ENCODE results near the gene NAIP.
"Not testable (repeated sequence)": the region's sequence is repeated elsewhere in the genome, so short reads cannot be mapped to it uniquely, and the experiment has no call there.

Gene NAIP, protein sequence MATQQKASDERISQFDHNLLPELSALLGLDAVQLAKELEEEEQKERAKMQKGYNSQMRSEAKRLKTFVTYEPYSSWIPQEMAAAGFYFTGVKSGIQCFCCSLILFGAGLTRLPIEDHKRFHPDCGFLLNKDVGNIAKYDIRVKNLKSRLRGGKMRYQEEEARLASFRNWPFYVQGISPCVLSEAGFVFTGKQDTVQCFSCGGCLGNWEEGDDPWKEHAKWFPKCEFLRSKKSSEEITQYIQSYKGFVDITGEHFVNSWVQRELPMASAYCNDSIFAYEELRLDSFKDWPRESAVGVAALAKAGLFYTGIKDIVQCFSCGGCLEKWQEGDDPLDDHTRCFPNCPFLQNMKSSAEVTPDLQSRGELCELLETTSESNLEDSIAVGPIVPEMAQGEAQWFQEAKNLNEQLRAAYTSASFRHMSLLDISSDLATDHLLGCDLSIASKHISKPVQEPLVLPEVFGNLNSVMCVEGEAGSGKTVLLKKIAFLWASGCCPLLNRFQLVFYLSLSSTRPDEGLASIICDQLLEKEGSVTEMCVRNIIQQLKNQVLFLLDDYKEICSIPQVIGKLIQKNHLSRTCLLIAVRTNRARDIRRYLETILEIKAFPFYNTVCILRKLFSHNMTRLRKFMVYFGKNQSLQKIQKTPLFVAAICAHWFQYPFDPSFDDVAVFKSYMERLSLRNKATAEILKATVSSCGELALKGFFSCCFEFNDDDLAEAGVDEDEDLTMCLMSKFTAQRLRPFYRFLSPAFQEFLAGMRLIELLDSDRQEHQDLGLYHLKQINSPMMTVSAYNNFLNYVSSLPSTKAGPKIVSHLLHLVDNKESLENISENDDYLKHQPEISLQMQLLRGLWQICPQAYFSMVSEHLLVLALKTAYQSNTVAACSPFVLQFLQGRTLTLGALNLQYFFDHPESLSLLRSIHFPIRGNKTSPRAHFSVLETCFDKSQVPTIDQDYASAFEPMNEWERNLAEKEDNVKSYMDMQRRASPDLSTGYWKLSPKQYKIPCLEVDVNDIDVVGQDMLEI (N-terminal part only)

DNA sequence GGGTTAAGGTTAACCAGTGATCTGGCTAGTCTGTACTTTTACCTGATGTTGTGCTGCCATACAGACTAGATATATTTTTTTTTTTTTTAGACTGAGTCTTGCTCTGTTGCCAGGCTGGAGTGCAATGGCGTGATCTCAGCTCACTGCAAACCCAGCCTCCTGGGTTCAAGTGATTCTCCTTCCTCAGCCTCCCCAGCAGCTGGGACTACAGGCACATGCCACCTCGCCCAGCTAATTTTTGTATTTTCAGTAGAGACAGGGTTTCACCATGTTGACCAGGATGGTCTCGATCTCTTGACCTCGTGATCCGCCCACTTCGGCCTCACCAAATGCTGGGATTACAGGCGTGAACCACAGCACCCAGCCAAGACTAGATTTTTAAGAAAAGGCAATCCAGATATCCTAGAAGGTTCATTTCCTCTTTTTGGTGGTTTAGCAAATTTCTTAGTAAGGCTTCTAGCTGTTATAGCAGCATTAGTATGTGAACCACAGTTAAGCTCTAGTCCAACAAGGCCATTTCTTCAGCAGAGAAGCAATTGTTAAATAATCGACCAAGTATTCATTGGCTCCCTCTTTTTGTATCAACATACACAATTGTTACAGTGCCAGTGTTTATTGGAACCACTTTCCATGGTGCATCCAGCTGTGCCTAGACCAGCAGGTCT lies at the start of gene NAIP:
Gene NAIP, minus strand, starts transcription at position 51 of the 665 bp plus-strand sequence. CDS start 12,424 bp downstream, outside the sequence.
- not testable (repeated sequence) for DNase-seq

DNA sequence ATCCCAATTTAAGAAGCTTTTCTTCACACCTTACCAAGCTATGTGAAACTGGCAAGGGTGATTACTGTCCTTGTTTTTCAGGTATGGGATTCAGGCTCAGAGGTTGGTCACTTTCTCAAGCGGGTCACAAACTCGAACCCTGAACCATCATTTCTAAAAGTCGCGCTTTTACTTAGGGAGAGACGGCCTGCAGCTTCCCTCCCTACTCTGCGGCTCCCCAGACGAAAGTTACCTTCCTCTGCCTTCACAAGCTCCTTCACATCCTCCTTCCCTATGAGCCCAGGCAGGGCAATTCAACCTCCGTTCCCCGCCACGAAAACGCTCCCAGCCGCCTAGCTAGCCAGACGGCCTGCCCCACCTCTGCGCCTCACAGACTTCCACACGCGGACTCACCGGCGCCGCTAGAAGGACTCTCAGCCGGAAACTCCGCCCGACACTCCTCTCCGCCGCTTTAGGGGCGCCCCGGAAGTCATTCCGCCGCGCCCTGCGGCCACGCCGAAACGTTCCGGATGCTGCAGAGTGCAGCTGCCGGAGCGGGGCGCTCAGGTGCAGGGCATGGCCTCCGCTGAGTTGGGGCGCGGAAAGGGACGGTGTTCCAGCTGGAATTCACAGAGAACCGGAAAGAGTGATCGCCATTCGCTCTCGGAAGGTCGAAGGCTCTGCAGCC lies 42.3 kb upstream of the NAIP start, which contains the start of gene GTF2H2:
Gene GTF2H2, minus strand, starts transcription at position 415 of the 667 bp plus-strand sequence. CDS start 4,913 bp downstream, outside the sequence.
- DNase-seq: not testable (repeated sequence)

- not testable (repeated sequence) for DNase-seq
Observed at GRCh38 chr5:71061322-71061721, 36.2 kb upstream of the NAIP start.

GRCh38 chr5:71059426-71059825 lies 34.3 kb upstream of the NAIP start:
- not testable (repeated sequence) for DNase-seq

DNA sequence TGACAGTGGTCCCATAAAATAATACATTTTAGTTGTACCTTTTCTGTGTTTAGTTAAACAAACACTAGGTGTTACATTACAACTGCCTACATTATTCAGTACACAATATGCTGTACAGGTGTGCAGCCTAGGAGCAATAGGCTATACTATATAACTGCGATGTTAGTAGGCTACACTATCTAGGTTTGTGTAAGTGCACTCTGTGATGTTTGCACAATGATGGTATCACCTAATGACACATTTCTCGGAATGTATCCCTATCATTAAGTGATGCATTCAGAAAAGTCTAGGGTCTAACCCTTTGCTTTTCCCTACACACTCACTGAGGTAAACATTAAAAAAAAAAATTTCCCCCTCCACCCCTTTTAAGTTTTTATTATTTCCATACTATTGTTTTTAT lies 19.7 kb upstream of the NAIP start:
- not testable (repeated sequence) for DNase-seq

GRCh38 chr5:71044128-71044527 lies 19.0 kb upstream of the NAIP start:
- not testable (repeated sequence) for DNase-seq

GRCh38 chr5:71031046-71031776 lies 6.1 kb upstream of the NAIP start:
- not testable (repeated sequence) for DNase-seq

DNA sequence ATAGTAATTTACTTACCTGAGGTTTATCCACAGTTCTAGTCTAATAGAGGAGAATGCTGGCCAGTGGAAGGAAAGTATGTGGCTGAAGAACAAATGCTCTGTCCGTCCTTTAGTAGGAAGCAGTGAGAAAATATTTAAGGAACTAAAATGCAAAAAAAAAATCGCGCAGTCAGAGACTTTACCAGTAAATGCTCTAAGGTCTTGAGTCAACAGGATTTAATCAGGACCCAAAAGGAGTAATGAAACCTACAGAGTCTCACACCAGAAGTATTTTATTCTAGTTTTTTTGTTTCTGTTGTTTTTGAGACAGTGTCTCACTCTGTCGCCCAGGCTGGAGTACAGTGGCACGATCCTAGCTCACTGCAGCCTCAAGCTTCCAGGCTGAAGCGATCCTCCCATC lies 4.5 kb downstream of the NAIP start:
- not testable (repeated sequence) for DNase-seq

DNA sequence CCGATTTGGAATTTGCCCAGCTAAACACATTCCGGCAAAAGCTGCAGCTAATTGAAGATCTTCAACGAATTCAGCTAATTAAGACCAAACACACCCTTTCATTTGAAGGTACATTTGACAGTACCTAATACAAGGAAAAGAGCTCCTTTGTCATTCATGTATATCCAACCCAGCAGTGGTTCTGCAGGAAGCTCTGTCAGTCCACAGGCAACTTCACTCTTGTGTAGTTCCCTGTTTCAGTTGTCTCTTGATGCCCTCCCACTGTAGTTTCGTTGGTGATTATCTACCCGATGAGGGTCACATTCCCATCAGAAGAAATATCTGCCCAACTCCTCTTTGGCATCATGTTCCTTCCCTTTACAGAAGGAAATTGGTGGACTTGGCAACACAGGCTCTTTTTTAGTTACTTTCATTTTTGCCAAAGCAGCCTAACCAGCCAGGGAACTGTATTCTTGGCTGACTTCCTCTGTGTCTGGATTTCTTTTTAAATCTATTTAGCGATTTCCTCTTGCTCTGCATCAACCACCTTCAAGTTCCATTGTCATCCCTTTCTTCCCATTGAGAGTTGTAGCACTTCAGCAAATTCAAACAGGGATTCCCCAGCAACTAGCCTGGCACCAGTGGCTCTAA lies 6.6 kb downstream of the NAIP start:
- DNase-seq: not testable (repeated sequence)

GRCh38 chr5:71014176-71014575 lies 11.0 kb downstream of the NAIP start:
- DNase-seq: no peak

GRCh38 chr5:71013575-71013974 lies 11.6 kb downstream of the NAIP start:
- no peak for DNase-seq

DNA sequence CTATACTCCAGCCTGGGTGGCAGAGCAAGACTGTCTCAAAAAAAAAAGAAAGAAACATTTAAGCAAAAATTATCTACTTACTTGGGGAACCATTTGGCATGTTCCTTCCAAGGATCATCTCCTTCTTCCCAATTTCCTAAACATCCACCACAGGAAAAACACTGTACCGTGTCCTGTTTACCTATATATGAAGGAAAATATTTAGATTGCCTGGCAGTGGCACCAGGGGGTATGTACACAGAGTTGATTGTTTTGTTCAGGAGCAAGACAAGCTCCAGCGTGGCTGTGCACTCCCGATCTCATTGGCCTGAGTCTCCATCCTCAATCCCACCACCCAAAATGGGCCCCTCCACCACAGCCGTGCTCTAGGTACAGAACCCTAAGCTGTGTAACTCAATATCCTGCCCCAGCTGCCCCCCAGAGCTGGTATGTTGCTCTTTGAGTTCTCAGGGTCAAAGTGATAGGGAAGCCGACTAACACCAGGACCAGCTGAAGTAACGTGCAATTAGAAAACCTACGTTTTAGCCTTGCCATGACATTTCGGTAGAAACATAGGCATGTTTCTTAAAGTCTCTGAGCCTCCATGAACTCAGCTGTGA lies 13.8 kb downstream of the NAIP start:
- no peak for DNase-seq

DNA sequence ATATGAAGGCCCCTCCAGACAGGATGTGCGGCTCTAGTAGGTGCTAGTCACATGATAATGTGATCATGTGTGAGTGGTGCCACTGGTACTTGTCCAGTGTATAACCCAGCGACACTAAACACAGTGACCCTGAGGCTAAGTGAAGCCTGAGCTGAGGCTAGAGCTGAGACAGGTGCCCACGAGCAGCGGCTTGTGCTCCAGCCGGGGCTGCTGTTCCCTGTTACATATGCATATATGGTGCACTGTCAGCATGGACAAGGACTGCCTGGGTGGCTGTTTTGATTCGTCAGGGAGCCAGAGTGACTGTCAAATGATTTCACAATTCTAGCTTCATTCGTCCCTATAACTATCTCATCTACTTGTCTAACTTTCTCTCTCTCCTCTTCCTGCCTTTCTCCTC lies 18.2 kb downstream of the NAIP start:
- DNase-seq: not testable (repeated sequence)

DNA sequence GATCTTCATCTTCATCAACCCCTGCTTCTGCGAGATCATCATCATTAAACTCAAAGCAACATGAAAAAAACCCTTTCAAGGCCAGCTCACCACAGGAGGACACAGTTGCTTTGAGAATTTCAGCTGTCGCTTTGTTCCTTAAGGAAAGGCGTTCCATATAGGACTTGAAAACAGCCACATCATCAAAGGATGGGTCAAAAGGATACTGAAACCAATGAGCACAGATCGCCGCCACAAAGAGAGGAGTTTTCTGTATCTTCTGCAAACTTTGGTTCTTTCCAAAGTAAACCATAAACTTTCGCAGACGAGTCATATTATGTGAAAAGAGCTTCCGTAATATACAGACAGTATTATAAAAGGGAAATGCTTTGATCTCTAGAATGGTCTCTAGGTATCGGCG lies 40.3 kb downstream of the NAIP start:
- not testable (repeated sequence) for DNase-seq

GRCh38 chr5:70967220-70967619 lies 57.9 kb downstream of the NAIP start:
- not testable (repeated sequence) for DNase-seq

- DNase-seq: not testable (repeated sequence)
Observed at GRCh38 chr5:70964531-70964930, 60.6 kb downstream of the NAIP start.

DNA sequence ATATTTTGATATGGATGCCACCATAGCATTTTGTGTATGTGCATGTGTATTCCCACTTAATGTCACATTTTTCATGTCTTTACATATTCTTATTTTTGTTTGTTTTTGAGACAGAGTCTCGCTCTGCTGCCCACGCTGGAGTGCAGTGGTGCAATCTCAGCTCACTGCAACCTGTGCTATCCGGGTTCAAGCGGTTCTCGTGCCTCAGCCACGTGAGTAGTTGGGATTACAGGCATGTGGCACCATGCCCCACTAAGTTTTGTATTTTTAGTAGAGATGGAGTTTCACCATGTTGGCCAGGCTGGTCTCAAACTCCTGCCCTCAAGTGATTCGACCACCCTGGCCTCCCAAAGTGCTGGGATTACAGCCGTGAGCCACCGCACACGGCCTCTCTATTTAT lies 72.1 kb downstream of the NAIP start:
- DNase-seq: not testable (repeated sequence)

DNA sequence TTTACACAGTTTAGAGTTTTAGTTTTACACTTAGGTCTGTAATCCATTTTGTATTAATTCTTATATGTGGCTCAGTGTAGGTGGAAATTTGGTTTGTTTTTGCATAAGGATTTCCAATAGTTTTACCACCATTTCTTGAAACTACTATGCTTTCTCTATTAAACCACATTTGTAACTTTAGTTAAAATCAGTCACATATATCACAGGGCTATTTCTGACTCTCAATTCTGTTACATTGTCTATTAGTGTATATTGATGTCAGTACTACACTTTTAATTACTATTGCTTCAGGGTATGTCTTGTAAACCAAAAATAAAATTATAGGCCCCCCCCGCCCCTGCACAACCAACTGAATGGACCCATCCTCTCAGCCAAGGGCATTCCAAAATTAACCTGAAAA lies 92.6 kb downstream of the NAIP start:
- DNase-seq: not testable (repeated sequence)

DNA sequence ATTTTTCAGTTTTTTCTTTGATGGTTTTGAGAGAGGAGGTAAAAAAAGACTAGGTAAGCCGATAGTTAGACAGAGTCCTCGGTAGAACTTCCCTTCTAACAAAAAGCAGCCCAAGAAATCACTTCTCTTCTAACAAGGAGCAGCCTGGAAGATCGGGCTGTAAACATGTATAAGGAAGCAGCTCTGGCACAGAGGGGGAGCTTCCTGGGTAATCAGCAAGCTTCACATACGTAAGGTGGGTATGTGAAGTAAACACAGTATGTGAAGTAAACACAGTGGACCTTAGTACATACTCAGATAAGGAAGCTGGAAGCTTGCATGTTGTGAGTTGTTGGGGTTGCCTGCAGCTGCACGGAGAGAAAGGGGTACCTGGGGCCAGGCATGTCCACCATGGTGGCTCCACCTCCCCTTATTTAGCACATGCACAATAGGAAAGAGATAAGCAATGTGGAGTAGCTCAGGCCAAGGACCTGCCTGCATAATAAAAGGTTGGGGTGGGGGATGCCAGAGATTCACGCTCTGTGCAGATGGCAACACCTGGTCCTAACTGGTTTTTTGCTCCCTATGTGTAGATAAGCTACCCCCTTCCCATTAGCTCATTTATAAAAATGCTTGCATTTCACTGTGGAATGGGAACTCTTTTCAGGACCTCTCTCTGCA lies 93.3 kb downstream of the NAIP start:
- DNase-seq: not testable (repeated sequence)

DNA sequence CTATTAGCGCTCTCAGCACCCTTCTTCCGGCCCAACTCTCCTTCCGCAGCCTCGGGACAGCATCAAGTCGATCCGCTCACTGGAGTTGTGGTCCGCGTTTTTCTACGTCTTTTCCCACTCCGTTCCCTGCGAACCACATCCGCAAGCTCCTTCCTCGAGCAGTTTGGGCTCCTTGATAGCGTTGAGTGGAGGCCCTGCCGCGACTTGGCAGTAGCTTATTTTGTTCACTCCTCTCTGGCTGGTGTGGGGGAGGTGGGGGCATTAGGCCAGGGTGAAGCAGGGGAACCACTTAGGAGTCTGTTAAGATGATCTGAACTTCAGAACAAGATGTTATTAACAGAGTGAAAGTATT lies 100.0 kb downstream of the NAIP start:
- DNase-seq: not testable (repeated sequence)
